Measurements from ENCODE around the gene ALG10.

DNA sequence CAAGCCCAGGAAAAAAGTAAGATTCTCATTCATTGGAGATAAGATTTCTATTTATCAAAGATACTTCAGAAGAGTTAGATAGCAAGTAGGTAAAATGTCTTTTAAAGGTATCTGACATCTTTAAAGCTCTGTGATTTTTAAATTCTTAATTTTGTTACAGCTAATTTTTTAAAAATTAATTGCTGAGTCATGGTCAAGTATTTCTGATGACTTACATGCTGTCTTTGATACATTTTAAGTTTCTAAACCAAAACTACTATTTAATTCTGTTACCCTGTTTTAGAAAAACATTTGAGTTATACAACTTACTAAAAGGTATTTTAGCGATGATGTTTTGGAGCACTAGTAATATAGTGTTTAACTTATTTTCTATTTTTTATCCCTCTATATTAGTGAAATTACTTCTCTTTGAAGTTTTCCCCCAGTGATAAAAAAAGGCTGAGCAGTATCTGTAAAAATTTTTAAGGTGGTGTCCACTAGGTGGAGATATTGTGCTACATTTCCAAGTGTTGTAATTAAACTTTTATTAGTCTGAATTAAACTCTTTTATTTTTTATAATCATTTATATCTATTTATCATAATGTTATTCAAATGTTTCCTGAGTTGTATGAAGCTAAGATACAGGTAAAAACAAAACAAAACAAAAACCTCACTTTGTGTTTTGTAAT, 11.5 kb downstream of the ALG10 start:
- TF ChIP-seq, protein P1, sequence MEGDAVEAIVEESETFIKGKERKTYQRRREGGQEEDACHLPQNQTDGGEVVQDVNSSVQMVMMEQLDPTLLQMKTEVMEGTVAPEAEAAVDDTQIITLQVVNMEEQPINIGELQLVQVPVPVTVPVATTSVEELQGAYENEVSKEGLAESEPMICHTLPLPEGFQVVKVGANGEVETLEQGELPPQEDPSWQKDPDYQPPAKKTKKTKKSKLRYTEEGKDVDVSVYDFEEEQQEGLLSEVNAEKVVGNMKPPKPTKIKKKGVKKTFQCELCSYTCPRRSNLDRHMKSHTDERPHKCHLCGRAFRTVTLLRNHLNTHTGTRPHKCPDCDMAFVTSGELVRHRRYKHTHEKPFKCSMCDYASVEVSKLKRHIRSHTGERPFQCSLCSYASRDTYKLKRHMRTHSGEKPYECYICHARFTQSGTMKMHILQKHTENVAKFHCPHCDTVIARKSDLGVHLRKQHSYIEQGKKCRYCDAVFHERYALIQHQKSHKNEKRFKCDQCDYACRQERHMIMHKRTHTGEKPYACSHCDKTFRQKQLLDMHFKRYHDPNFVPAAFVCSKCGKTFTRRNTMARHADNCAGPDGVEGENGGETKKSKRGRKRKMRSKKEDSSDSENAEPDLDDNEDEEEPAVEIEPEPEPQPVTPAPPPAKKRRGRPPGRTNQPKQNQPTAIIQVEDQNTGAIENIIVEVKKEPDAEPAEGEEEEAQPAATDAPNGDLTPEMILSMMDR (IDR thresholded peaks at IDR 0.05; ENCODE audit: insufficient read depth, low read length, poor library complexity, severe bottlenecking) = peak; percentile 41
- no peak for TF ChIP-seq EZH2phosphoT487 (conservative IDR thresholded peaks at IDR 0.05; ENCODE audit: low read length)
